HL-60 (cell line): ENCODE measurements around the gene ADM2.

ENCODE experiments used
- DNase-seq, 2 experiments: peaks; one replicate each; pipeline ENCODE4 v3.0.0-alpha.2; 2010 to 2020; ENCODE audit warnings: low read depth in 1 of 2, low spot score in 1 of 2
- H3K27ac ChIP-seq: fragments of 250-450 bp; sonication (Bioruptor Pico); replicated peaks from 2 replicates; pipeline ENCODE4 v1.5.1; 2020; ENCODE audit warnings: mild to moderate bottlenecking, moderate library complexity
- H3K27me3 ChIP-seq: fragments of 250-450 bp; sonication (Bioruptor Pico); 2 replicates; pipeline ENCODE4 v1.5.1; 2021; ENCODE audit warnings: mild to moderate bottlenecking, moderate library complexity; ENCODE audit not compliant: insufficient read depth, poor library complexity, severe bottlenecking
- H3K4me3 ChIP-seq: replicated peaks from 2 replicates; pipeline ENCODE4 v1.5.1; 2011; ENCODE audit warnings: mild to moderate bottlenecking, control low read depth, low read length; ENCODE audit not compliant: insufficient read depth
- CTCF ChIP-seq: IDR thresholded peaks from one replicate; pipeline ENCODE4 v1.5.1; 2011; ENCODE audit warnings: low read length, control low read depth, inconsistent platforms; ENCODE audit not compliant: insufficient read depth
- GABPA ChIP-seq: IDR thresholded peaks from 2 replicates; pipeline ENCODE4 v1.6.1; 2012; ENCODE audit warnings: low read depth
- POLR2AphosphoS5 ChIP-seq: IDR thresholded peaks from 2 replicates; pipeline ENCODE4 v1.6.1; 2012; ENCODE audit warnings: low read depth
- SPI1 ChIP-seq: IDR thresholded peaks from 2 replicates; pipeline ENCODE4 v1.6.1; 2012; ENCODE audit warnings: low read depth, mild to moderate bottlenecking, borderline replicate concordance
- TF ChIP-seq, protein P1 (sequence below): IDR thresholded peaks from 2 replicates; pipeline ENCODE4 v1.6.1; 2012; ENCODE audit warnings: low read depth; ENCODE audit not compliant: insufficient replicate concordance

The ADM2 gene

GRCh38 chr22:50479721-50480120 lies 1.6 kb upstream of the ADM2 start:
- DNase-seq = peak in 1 of 2 experiments; percentile 29
- TF ChIP-seq POLR2AphosphoS5 (no peak), GABPA (no peak), SPI1 (no peak), CTCF (no peak)
- TF ChIP-seq, protein P1, sequence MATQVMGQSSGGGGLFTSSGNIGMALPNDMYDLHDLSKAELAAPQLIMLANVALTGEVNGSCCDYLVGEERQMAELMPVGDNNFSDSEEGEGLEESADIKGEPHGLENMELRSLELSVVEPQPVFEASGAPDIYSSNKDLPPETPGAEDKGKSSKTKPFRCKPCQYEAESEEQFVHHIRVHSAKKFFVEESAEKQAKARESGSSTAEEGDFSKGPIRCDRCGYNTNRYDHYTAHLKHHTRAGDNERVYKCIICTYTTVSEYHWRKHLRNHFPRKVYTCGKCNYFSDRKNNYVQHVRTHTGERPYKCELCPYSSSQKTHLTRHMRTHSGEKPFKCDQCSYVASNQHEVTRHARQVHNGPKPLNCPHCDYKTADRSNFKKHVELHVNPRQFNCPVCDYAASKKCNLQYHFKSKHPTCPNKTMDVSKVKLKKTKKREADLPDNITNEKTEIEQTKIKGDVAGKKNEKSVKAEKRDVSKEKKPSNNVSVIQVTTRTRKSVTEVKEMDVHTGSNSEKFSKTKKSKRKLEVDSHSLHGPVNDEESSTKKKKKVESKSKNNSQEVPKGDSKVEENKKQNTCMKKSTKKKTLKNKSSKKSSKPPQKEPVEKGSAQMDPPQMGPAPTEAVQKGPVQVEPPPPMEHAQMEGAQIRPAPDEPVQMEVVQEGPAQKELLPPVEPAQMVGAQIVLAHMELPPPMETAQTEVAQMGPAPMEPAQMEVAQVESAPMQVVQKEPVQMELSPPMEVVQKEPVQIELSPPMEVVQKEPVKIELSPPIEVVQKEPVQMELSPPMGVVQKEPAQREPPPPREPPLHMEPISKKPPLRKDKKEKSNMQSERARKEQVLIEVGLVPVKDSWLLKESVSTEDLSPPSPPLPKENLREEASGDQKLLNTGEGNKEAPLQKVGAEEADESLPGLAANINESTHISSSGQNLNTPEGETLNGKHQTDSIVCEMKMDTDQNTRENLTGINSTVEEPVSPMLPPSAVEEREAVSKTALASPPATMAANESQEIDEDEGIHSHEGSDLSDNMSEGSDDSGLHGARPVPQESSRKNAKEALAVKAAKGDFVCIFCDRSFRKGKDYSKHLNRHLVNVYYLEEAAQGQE = no peak
- Histone ChIP-seq H3K27ac (no peak overlapping the region), H3K27me3 (peaks cover 25% of the 10 kb centered on the region), H3K4me3 (no peak overlapping the region)

DNA sequence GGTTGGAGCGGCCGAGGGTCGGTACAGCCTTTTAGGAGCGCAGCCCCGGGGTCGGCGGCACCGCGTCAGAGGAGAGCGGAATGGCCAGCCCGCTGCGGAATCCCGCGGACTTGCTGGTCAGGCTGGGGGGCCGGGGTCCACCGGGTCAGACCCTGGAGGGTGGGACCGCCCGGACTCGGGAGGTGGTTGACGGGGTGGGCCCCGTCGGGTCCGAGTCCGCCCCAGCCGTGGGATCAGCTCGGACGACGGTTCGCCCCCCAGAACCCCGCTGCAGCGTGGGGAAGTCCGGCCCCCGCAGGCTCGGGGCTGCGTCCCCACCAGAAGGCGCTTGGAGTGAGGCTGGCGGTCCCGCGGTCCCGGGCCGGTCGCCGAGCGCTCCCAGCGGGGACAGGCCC lies 301 bp upstream of the ADM2 start:
- Histone ChIP-seq H3K4me3 (peak overlapping the region; percentile 35), H3K27me3 (peaks cover 25% of the 10 kb centered on the region), H3K27ac (no peak overlapping the region)
- DNase-seq = no peak
- TF ChIP-seq CTCF (no peak), SPI1 (no peak), POLR2AphosphoS5 (no peak), GABPA (no peak)
- TF ChIP-seq, protein P1 = no peak

GRCh38 chr22:50482107-50483074 lies 1.0 kb downstream of the ADM2 start:
- Histone ChIP-seq H3K27me3 (peaks cover 25% of the 10 kb centered on the region), H3K4me3 (no peak overlapping the region; the same call in 1 of the 2 replicates), H3K27ac (no peak overlapping the region)
- DNase-seq = no peak
- TF ChIP-seq, protein P1 = no peak
- TF ChIP-seq SPI1 (no peak), GABPA (no peak), POLR2AphosphoS5 (no peak), CTCF (no peak)
